IPS-18a (cell line): ENCODE data around the gene ZMPSTE24.
"Not testable (repeated sequence)": the region's sequence is repeated elsewhere in the genome, so short reads cannot be mapped to it uniquely, and the experiment has no call there.

ENCODE experiments used
- H3K27ac ChIP-seq: one replicate; pipeline ENCODE4 v1.5.1; 2013; ENCODE audit warnings: low read length
- H3K27me3 ChIP-seq: one replicate; pipeline ENCODE4 v1.6.1; 2013; ENCODE audit warnings: mild to moderate bottlenecking, low read length; ENCODE audit not compliant: control insufficient read depth, insufficient read depth
- H3K36me3 ChIP-seq: one replicate; pipeline ENCODE4 v1.6.1; 2013; ENCODE audit warnings: low read depth, low read length; ENCODE audit not compliant: control insufficient read depth
- H3K4me1 ChIP-seq: one replicate; pipeline ENCODE4 v1.6.1; 2013; ENCODE audit warnings: low read depth, low read length; ENCODE audit not compliant: control insufficient read depth
- H3K4me3 ChIP-seq: one replicate; pipeline ENCODE4 v1.5.1; 2013; ENCODE audit warnings: low read length
- H3K9ac ChIP-seq: one replicate; pipeline ENCODE4 v1.6.1; 2013; ENCODE audit warnings: mild to moderate bottlenecking, low read length, moderate library complexity
- H3K9me3 ChIP-seq: one replicate; pipeline ENCODE4 v1.6.1; 2013; ENCODE audit warnings: low read depth, low read length; ENCODE audit not compliant: control insufficient read depth

The ZMPSTE24 gene

GRCh38 chr1:40338745-40339419 is 80.8 kb downstream of the ZMPSTE24 start:
- H3K9me3 ChIP-seq: no peaks in the 10 kb centered on the region
- H3K27ac ChIP-seq: no peak overlapping the region
- H3K4me1 ChIP-seq: no peaks in the 10 kb centered on the region
- H3K9ac ChIP-seq: no peak overlapping the region
- no peak overlapping the region for H3K4me3 ChIP-seq
- no peaks in the 10 kb centered on the region for H3K36me3 ChIP-seq
- peaks cover 5% of the 10 kb centered on the region for H3K27me3 ChIP-seq

- H3K36me3 ChIP-seq: no peaks in the 10 kb centered on the region
- H3K9ac ChIP-seq: no peak overlapping the region
Observed at GRCh38 chr1:40339420-40340323, 81.6 kb downstream of the ZMPSTE24 start.

GRCh38 chr1:40341491-40342380 is 83.7 kb downstream of the ZMPSTE24 start:
- Histone ChIP-seq H3K27ac (no peak overlapping the region), H3K4me3 (no peak overlapping the region), H3K9ac (no peak overlapping the region), H3K9me3 (no peaks in the 10 kb centered on the region), H3K36me3 (no peaks in the 10 kb centered on the region), H3K27me3 (peaks cover 5% of the 10 kb centered on the region), H3K4me1 (no peaks in the 10 kb centered on the region)

More at GRCh38 chr1:40339420-40340323, 81.6 kb downstream of the ZMPSTE24 start:
- H3K4me3 ChIP-seq: no peak overlapping the region
- H3K4me1 ChIP-seq: no peaks in the 10 kb centered on the region
- H3K27ac ChIP-seq: no peak overlapping the region
- H3K9me3 ChIP-seq: no peaks in the 10 kb centered on the region
- peaks cover 5% of the 10 kb centered on the region for H3K27me3 ChIP-seq

GRCh38 chr1:40342381-40342717 is 84.3 kb downstream of the ZMPSTE24 start:
- H3K27me3 ChIP-seq, H3K4me3 ChIP-seq, H3K9ac ChIP-seq, H3K36me3 ChIP-seq, H3K4me1 ChIP-seq, H3K9me3 ChIP-seq, H3K27ac ChIP-seq: not testable (repeated sequence)
